IPS-18c (cell line): ENCODE data around the gene PRMT7.

ENCODE experiments used
- H3K4me3 ChIP-seq: 2 replicates; pipeline ENCODE4 v1.7.0; 2013; ENCODE audit warnings: low read depth, mild to moderate bottlenecking, low read length, moderate library complexity; ENCODE audit not compliant: insufficient read depth
- H3K9me3 ChIP-seq: one replicate; pipeline ENCODE4 v1.6.1; 2013; ENCODE audit warnings: mild to moderate bottlenecking, low read length, moderate library complexity; ENCODE audit not compliant: control insufficient read depth, insufficient read depth

The PRMT7 gene

GRCh38 chr16:68332411-68333121 is 21.7 kb downstream of the PRMT7 start:
- H3K9me3 ChIP-seq: no peaks in the 10 kb centered on the region
- H3K4me3 ChIP-seq: no peak overlapping the region

- no peaks in the 10 kb centered on the region for H3K9me3 ChIP-seq
- no peak overlapping the region for H3K4me3 ChIP-seq
Measured at GRCh38 chr16:68335175-68335574, 24.4 kb downstream of the PRMT7 start.

GRCh38 chr16:68338326-68339119 is 27.7 kb downstream of the PRMT7 start:
- Histone ChIP-seq H3K9me3 (no peaks in the 10 kb centered on the region), H3K4me3 (no peak overlapping the region)

GRCh38 chr16:68339214-68339613 is 28.4 kb downstream of the PRMT7 start:
- H3K9me3 ChIP-seq: no peaks in the 10 kb centered on the region

GRCh38 chr16:68342620-68343019 is 31.8 kb downstream of the PRMT7 start:
- H3K9me3 ChIP-seq: no peaks in the 10 kb centered on the region
- no peak overlapping the region for H3K4me3 ChIP-seq

More at GRCh38 chr16:68339214-68339613, 28.4 kb downstream of the PRMT7 start:
- no peak overlapping the region for H3K4me3 ChIP-seq

- no peaks in the 10 kb centered on the region for H3K9me3 ChIP-seq
- H3K4me3 ChIP-seq: no peak overlapping the region
Measured at GRCh38 chr16:68343137-68343536, 32.3 kb downstream of the PRMT7 start.

- H3K4me3 ChIP-seq: no peak overlapping the region
- H3K9me3 ChIP-seq: no peaks in the 10 kb centered on the region
Measured at GRCh38 chr16:68344252-68344651, 33.4 kb downstream of the PRMT7 start.

GRCh38 chr16:68345351-68345810 is 34.6 kb downstream of the PRMT7 start:
- Histone ChIP-seq H3K4me3 (no peak overlapping the region), H3K9me3 (no peaks in the 10 kb centered on the region)

- Histone ChIP-seq H3K4me3 (no peak overlapping the region), H3K9me3 (no peaks in the 10 kb centered on the region)
Measured at GRCh38 chr16:68345958-68346635, 35.3 kb downstream of the PRMT7 start.

GRCh38 chr16:68346892-68347480 is 36.2 kb downstream of the PRMT7 start:
- Histone ChIP-seq H3K9me3 (no peaks in the 10 kb centered on the region), H3K4me3 (no peak overlapping the region)

- H3K4me3 ChIP-seq: no peak overlapping the region
- H3K9me3 ChIP-seq: no peaks in the 10 kb centered on the region
Measured at GRCh38 chr16:68347605-68348004, 36.8 kb downstream of the PRMT7 start.

- Histone ChIP-seq H3K4me3 (no peak overlapping the region), H3K9me3 (no peaks in the 10 kb centered on the region)
Measured at GRCh38 chr16:68348639-68349445, 38.0 kb downstream of the PRMT7 start.

GRCh38 chr16:68349838-68350410 is 39.1 kb downstream of the PRMT7 start:
- H3K4me3 ChIP-seq: no peak overlapping the region
- H3K9me3 ChIP-seq: no peaks in the 10 kb centered on the region

- Histone ChIP-seq H3K9me3 (no peaks in the 10 kb centered on the region), H3K4me3 (no peak overlapping the region)
Measured at GRCh38 chr16:68350813-68351350, 40.1 kb downstream of the PRMT7 start.

- no peak overlapping the region for H3K4me3 ChIP-seq
- H3K9me3 ChIP-seq: no peaks in the 10 kb centered on the region
Measured at GRCh38 chr16:68351463-68351862, 40.6 kb downstream of the PRMT7 start.

- no peaks in the 10 kb centered on the region for H3K9me3 ChIP-seq
- H3K4me3 ChIP-seq: no peak overlapping the region
Measured at GRCh38 chr16:68351991-68352431, 41.2 kb downstream of the PRMT7 start.
